Activated CD8-positive, alpha-beta memory T cell treated with anti-CD3 and anti-CD28 coated beads, Interleukin-2, amount 50 U/mL, for 4 hours (primary cell): ENCODE data around the gene SLX4IP.

Experiments
- DNase-seq: peaks from one replicate; pipeline ENCODE4 v3.0.0-alpha.2; 2020

SLX4IP gene

DNA sequence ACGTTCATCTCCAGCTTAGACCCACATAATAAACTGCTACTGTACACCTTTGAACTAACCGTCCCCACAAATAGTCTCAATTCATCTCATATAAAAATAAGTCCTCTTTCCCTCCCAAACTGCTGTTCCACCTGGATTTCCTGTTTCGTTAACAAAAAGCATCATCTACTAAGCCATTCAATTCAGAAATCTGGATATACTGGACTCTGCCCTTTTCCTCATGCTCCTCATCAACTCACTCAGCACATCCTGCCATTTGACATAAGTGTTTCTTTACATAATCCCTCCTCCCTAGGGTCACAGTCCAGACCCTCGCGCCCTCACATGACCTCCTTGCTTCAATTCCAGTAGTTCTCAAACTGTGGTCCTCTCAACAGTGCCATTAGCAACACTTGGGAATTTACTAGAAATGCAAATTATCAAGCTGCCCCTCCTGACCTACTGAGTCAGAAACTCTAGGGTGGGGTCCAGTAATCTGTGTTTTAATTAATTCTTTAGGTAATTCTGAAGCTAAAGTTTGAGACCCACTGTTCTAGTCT, 5.6 kb upstream of the SLX4IP start:
- no peak for DNase-seq

- DNase-seq, result no peak
These were observed 5.1 kb upstream of the SLX4IP start for GRCh38 chr20:10430000-10430466.

DNA sequence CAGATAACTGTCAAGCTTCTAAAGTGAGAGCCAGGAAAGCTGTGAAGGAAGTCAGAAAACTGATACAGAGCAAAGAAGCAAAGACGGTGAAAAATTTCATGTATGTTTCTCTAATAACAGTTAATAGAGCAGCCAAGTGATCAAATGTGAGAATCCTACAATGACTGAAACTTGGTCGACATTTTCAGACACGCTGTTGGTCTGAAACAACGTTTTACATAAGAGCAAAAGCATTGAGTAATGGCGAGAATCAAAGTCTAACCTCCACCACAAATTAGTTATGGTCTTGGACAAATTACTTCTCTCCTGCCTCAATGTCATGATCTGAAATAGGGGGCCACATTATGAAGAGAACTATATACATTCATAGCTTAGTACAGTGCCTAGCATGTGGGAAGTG, 4.4 kb upstream of the SLX4IP start:
- DNase-seq, result no peak

DNA sequence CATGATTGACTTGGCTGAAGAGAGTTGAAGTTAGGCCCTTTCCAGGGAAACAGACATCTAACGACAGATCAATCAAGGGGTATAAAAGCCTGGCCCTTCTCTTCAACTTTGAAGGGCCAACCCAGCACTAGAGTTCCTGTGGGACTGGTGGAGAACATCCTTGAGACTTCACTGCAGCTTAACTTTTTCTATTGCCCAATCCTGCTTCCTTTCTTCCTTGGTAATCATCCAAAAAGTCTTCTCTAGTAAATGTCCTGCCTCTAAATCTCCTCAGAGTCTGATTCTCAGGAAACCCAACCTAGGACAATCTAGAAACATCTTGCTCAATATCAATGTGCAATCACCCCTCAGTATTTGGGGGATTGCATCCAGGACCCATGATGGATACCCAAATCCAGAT, 3.0 kb upstream of the SLX4IP start:
- no peak for DNase-seq

GRCh38 chr20:10433014-10433622, 2.0 kb upstream of the SLX4IP start:
- DNase-seq, result peak; percentile 16

DNA sequence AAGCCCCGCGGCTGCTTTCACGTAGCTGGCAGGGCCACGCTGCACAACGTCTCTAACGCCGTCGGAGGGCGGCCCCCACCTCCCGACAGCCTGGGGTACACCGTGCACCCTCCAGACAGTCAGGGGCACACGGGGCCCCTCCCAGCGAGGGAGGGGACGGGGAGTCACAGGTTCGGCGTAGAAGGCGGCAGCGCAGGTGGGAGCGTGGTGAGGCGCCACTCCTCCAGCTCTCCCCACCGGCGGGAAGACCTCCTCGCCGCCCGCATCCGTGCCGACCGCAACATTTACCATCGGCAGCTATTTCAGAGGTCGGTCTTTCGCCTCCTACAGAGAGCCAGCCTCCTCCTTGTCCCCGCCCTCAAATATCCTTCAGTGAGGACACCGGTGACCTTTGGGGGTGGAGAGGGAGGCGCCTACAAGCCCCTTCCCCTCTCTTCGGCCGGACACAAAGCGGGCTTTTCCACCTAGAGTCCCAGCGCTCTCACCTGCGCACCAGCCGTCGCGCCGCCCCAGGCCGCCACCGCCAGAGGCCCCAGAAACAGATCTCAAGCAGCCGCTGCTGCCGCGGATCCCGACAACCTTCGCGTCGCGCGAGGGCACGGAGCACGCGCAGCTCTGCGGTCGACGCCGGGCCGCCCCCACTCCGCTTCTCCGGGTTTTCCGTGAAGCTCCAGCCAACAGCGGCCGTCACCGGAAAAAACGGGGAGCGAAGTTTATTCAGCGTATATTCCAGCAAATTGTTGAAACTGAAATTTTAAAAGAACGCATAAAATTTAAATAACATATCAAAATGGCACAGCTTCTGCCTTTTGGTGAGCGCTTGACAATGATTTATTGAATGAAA, 1.3 kb upstream of the SLX4IP start, which contains the start of gene MKKS:
MKKS (minus strand) TSS at position 600 of the 844 bp plus-strand sequence. CDS start 20,708 bp downstream, outside the sequence.
- peak; percentile 85 for DNase-seq

DNA sequence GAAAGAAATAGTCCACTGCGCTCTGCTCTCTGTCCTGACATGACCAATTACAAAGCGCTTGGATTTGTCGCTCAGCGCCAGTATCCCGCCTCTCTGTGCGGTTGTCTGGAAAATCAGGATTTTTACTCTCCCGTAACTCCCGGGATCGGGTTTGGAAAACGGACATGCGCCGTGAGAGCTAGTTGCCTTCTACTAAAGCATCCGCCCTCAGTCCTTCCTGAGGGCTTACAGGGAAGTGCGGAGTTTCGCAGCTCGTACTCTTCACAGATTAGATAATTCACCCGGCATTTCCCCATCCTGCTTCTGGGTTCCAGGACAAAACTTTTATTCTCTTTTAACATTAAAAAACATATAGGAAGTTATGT, 656 bp upstream of the SLX4IP start:
- peak; percentile 58 for DNase-seq

DNA sequence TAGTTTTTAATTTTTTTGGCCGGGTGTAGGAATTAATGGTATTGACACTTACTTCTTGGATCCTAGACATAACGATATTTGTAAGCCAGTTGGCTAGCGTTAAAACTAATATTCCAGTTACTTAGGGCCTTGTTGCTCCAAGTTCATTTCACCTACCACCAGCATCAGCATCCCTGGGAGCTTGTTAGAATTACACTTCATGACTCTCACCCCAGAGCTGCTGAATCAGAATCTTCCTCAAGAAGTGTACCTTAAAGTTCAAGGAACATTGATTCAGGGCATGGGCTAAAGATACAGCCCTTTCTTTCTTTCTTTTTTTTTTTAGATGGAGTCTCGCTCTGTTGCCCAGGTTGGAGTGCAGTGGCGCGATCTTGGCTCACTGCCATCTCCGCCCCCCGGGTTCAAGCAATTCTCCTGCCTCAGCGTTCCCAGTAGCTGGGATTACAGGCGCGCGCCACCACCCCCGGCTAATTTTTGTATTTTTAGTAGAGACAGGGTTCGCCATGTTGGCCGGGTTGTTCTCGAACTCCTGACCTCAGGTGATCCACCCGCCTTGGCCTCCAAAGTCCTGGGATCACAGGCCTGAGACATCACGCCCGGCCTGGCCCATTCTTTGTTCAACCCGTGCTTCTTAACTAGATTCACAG, 1.1 kb downstream of the SLX4IP start:
- no peak for DNase-seq

DNA sequence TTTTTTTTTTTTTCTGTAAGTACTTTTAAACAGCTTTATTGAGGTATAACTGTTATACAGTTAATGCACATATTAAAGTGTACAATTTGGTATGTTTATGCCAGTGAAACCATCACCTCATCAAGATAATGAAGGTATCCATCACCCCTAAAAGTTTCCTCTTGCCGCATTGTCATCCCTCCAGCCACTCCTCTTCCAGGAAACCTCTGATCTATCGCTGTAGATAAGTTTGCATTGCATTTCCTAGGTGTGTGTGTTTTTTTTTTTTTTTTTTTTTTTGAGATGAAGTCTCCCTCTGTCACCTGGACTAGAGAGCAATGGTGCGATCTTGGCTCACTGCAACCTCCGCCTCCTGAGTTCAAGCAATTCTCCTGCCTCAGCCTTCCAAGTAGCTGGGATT, 3.1 kb downstream of the SLX4IP start:
- no peak for DNase-seq

DNA sequence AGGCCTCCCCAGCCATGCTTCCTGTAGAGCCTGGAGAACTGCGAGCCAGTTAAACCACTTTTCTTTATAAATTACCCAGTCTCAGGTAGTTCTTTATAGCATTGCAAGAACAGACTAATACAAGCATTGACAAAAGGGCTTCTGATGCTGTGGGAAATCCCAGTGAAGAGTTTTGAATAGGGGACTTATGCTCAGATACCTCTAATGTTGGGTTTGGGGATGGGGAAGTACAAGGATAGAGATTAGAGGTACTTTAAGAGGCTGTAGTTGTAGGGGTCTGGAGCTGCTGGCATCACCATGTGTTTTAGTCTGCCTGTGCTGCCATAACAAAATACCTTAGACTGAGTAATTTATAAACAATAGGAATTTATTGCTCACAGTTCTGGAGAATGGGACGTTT, 8.8 kb downstream of the SLX4IP start:
- no peak for DNase-seq

GRCh38 chr20:10445758-10446157, 10.7 kb downstream of the SLX4IP start:
- no peak for DNase-seq

DNA sequence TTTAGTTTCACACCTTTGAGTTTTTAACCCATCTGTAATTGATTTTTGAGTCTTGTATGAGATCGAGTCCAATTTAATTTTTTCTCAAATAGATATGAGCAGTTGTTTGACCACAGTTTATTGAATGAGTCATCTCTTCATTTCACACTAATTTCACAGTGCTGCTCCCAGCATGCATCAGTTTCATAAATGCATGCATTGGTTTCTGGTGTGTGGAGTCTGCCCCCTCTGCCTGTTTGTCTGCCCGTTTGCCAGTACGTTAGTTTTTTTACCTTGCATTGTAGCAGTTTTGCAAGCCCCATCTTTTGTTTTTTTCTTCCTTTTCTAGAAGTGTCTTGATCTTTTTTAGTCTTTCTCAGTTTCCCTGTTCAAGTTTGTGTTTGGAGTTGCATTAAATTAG, 11.9 kb downstream of the SLX4IP start:
- peak; percentile 45 for DNase-seq

DNA sequence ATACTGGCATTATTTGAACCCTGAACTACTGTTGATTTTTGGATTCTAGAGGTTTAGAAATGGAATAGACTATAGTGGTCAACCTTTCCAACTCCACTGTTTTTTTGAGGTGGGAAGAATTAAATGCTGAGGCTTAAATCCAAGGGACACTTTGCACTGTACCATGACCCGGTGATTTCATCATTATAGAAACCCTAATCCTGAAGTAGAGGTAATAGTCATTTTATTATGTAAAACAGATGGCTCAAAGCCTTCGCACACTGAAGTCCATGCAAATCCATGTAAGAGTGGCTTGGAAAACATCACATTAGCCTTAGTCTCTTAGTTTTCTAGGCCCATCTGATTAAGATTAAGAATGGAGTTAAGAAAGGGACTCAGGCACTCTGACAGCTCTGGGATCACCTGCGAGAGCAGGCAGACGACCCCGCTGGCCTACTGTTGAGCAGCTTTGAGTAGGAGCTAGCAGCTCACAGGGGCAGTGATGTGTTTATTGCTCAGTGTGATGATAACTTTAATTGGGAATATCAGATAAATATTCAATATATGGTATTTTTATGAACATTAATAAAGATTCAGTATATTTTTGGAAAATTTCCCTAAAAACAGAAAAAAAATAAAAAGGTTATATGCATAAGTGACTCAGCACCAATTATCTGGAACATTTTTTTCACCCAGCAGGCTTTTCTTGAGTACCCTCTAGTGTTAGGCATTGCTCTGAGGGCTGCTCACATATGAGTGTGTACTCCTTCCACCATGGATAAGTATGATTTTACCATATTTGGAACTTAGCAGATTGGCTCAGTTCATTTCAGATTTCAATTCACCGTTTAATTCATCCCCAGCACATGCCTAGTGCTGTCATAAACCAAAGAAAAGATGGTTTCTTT, 13.4 kb downstream of the SLX4IP start:
- no peak for DNase-seq

DNA sequence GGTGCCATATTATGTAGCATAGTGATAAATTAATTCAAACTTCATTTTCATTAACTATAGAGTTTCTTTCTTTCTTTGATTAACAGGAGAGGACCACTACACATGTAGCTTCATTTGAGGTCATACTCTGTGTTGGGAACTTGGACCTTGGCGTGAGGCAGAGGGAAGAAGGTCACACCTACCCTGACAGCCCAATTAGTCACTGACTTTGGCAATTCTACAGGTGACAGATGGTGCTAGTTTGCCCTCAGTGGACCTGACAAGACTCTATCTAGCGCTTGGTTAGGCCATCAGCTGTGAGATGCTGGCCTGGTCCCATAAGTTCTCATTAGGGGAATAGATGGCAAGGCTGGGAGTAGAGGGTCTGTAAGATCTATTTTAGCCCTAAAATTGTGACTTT, 14.2 kb downstream of the SLX4IP start:
- DNase-seq, result no peak

DNA sequence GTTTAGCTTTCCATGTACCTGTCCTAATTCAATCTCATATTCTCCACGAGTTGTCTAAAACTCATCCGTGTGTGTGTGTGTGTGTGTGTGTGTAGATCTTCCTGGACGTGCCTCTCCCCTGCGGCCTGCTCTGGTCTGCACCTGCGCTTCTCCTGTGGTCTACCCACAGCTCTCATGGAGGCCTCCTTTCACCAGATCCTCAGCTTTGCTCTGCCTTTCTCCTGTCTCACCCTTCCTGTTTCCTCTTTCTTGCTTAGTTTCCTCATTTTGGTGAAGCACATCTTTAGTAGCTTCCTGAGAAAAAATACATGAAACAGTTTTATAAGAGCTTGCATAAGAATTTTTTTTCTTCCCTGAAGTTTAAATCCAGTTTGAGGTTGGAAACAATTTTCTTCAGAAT, 18.1 kb downstream of the SLX4IP start:
- DNase-seq, result no peak

- DNase-seq, result no peak
These were observed 19.1 kb downstream of the SLX4IP start for GRCh38 chr20:10454151-10454750.

DNA sequence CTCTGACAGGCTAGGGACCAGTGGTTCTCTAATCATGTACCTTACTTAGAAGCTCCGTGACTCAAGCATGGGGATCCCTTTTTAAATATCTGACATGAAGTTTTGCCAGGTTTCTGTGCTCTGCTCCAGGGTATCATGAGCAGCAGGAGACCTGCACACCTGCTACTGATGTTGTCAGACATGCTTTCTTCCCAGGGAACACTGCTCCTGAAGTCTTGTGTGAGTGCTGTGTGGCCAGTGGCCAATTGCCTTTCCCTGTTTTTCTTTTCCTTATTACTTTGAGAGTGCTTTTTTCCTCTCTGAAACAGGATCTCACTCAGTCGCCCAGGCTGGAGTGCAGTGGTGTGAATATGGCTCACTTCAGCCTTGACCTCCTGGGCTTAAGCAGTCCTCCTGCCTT, 26.4 kb downstream of the SLX4IP start:
- no peak for DNase-seq

DNA sequence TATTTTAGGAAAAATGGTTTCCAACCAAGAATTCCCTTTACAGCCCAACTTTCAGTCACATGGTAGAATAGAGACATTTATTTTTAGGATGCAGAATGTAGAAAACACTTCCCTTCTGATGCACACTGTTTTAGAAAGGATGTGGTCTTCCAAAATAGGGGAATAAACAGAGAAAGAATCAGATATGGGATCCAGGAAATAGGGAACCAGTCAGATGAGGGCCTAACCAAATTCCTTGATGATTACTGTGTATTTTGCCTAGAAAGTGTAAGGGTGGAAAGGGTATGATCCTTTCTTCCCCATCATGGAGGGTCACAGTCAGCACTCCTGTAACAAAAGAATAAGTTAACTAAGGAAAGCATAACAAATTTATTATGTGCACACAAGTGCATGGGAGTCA, 27.4 kb downstream of the SLX4IP start:
- DNase-seq, result no peak

DNA sequence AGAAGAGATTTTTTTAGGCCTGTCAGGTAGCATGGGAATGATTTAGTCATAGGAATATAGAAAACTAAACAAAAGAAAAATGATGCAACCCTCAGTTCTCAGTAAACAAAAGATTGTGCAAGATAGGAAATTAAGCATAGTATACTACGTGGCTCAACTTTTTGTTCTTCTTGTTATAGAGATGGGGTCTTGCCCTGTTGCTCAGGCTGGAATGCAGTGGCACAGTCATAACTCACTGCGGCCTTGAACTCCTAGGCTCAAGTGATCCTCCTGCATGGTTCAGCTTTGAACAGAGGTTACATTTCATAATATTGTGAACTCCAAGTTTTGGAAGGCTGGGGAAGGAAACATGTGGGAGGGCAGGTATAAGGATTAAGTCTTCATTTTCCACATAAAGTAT, 28.5 kb downstream of the SLX4IP start:
- no peak for DNase-seq

DNA sequence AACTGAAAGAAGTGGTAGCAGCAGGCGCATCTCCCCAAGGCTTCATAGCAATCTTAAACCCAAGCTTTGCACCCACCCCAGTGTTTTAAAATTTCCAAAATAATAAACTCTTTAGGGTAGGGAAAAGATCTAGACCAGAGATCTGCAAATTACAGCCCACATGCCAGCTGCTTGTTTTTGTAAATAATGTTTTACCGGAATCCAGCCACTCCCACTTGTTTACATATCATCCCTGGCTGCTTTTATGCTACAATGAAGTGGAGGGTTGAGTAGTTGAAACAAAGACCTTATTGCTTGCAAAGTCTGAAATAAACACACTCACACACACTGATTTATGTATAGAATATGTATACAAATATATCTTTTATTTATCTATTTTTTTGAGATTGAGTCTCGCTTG, 30.0 kb downstream of the SLX4IP start:
- no peak for DNase-seq

DNA sequence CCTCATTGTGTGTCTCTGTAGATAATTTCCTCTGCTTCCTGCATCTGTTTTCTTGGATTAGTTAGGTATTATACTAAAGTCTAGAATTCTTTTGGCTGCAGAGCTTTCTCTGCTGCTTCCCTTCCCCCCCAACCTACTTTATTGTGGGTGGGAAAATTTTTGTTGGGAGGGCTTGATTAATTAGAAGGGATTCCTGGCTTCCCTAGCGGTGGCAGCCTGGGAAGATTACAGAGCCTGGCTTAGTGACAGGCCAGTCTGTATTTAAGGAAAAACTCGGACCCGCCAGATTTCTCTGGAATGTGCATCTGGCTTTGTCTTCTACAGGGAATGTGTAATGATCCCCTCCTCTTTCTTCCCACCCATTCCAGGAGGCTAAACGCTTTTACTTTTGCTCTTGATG, 31.2 kb downstream of the SLX4IP start:
- no peak for DNase-seq

GRCh38 chr20:10466855-10467254, 31.8 kb downstream of the SLX4IP start:
- no peak for DNase-seq
